Testis (tissue), 3 donors: ENCODE results near the gene MAOB. TPM values are rescaled to one million over a fixed set of nuclear protein-coding genes. Genes with fewer than 3 reads are reported as not detected.

ENCODE experiments used
- DNase-seq: peaks from one replicate; pipeline ENCODE4 v3.0.0-alpha.2; 2019
- H3K27ac ChIP-seq, 2 donors: fragments of 200-600 bp; sonication (generic); one replicate each; pipeline ENCODE4 v1.5.1; 2019
- H3K27me3 ChIP-seq: fragments of 200-600 bp; sonication (generic); one replicate; pipeline ENCODE4 v1.5.1; 2019
- H3K36me3 ChIP-seq: fragments of 200-600 bp; sonication (generic); one replicate; pipeline ENCODE4 v1.5.1; 2017; ENCODE audit warnings: low read depth; ENCODE audit errors: missing control alignments
- H3K4me1 ChIP-seq: fragments of 200-600 bp; sonication (generic); one replicate; pipeline ENCODE4 v1.5.1; 2019
- H3K4me3 ChIP-seq, 2 donors: fragments of 200-600 bp; sonication (generic); one replicate each; pipeline ENCODE4 v1.5.1; 2017 to 2019
- H3K9me3 ChIP-seq: fragments of 200-600 bp; sonication (generic); one replicate; pipeline ENCODE4 v1.5.1; 2017
- CTCF ChIP-seq, 3 experiments: fragments of 450-650 bp in 2 of 3; fragments of 200-600 bp in 1 of 3; sonication (generic) in 1 of 3; IDR thresholded peaks; one replicate each; pipeline ENCODE4 v1.5.1; 2016 to 2019; ENCODE audit warnings: antibody characterized with exemption in 3 of 3, mild to moderate bottlenecking in 2 of 3, moderate library complexity in 1 of 3
- POLR2A ChIP-seq: fragments of 450-650 bp; IDR thresholded peaks from one replicate; pipeline ENCODE4 v1.6.1; 2017; ENCODE audit warnings: antibody characterized with exemption, mild to moderate bottlenecking, moderate library complexity
- WGBS, 2 donors: methylation state at CpG; one replicate each; pipeline ENCODE4 v1.1.5; 2018; 5-methylcytosine and 5-hydroxymethylcytosine counted together
- intact Hi-C: fragments of 100-400 bp; cut with DNase I; formaldehyde crosslinking; loops from one replicate; pipeline ENCODE4 v1.15.1; 2023; ENCODE audit warnings: low total_unique reads
- polyA plus RNA-seq: library from polyadenylated mRNA; stranded (reverse); fragments of 350-450 nt; fragmentation: Illumina TruSeq; extraction: RNeasy Lipid Tissue Mini Kit (QIAGEN cat#74804); gene quantifications from one replicate; pipeline ENCODE4 v1.2.3, GENCODE V29; 2014; ENCODE audit warnings: low read depth, low replicate concordance; ENCODE audit not compliant: insufficient read depth
- total RNA-seq, 2 donors: library from RNA; depleted of rRNA; stranded (reverse); fragments of >200 nt; gene quantifications; one replicate each; pipeline ENCODE4 v1.2.3, GENCODE V29; 2016

Gene MAOB
- total and polyA plus RNA-seq, 3 donors from 2014 or later: 9.2 to 32.8 (median 12.8) TPM

- intact Hi-C loops: loop anchor here (5.0 kb wide), 1 partner anchor 196 kb away; no protein-coding TSS in a partner anchor
- WGBS, 2 donors: 86 to 89% methylated on average over 7 of the region's 7 CpGs
Observed at GRCh38 chrX:43758044-43758443, 124.2 kb downstream of the MAOB start.

DNA sequence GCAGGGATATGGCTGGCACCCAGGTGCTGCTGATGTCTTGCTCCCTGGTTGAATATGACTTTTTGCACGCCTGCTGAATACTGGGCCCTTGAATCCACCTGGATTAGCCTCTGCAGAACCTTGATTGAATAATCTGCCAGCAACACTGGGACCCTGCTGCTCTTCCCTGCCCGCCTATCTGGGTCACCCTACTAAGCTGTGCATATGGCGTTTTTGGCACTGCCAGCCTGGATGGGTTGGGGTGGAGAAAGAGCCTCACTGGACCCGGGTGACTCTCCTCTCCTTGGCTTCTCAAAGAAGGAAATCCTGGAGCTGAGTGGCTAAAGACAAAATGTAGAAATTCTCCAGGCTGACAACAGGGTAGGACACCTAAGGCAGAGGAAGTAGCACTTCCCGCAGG, 126.2 kb downstream of the MAOB start:
- TF ChIP-seq POLR2A (no peak), CTCF (IDR thresholded peaks at IDR 0.05) (no peak)
- intact Hi-C loops: loop anchor here (5.0 kb wide), 1 partner anchor 194 kb away; no protein-coding TSS in a partner anchor
- Histone ChIP-seq H3K27ac (no peak overlapping the region), H3K4me1 (no peaks in the 10 kb centered on the region), H3K36me3 (no peaks in the 10 kb centered on the region), H3K27me3 (no peaks in the 10 kb centered on the region), H3K9me3 (no peaks in the 10 kb centered on the region), H3K4me3 (no peak overlapping the region)
- 95 to 100% methylated on average over 4 to 5 of the region's 5 CpGs for WGBS, 2 donors
- DNase-seq: no peak

More at GRCh38 chrX:43758044-43758443, 124.2 kb downstream of the MAOB start:
- Histone ChIP-seq H3K4me1 (no peaks in the 10 kb centered on the region), H3K27ac (no peak overlapping the region), H3K36me3 (no peaks in the 10 kb centered on the region), H3K27me3 (no peaks in the 10 kb centered on the region), H3K9me3 (no peaks in the 10 kb centered on the region), H3K4me3 (no peak overlapping the region)
- no peak for DNase-seq
- TF ChIP-seq CTCF (IDR thresholded peaks at IDR 0.05): no peak
- no peak for TF ChIP-seq POLR2A

GRCh38 chrX:43753637-43754036, 128.6 kb downstream of the MAOB start:
- no peaks in the 10 kb centered on the region for H3K36me3 ChIP-seq
- H3K4me1 ChIP-seq: no peaks in the 10 kb centered on the region
- no peak overlapping the region for H3K4me3 ChIP-seq
- intact Hi-C loops: no loop called here
- 76 to 81% methylated on average over 3 of the region's 3 CpGs for WGBS, 2 donors
- DNase-seq: no peak
- H3K27ac ChIP-seq: no peak overlapping the region
- no peak for TF ChIP-seq POLR2A
- TF ChIP-seq CTCF (IDR thresholded peaks at IDR 0.05): no peak
- H3K9me3 ChIP-seq: no peaks in the 10 kb centered on the region
- no peaks in the 10 kb centered on the region for H3K27me3 ChIP-seq

- no peaks in the 10 kb centered on the region for H3K4me1 ChIP-seq
- H3K27ac ChIP-seq: no peak overlapping the region
- H3K27me3 ChIP-seq: no peaks in the 10 kb centered on the region
- H3K4me3 ChIP-seq: no peak overlapping the region
- no peaks in the 10 kb centered on the region for H3K9me3 ChIP-seq
- intact Hi-C loops: no loop called here
- peak; percentile 50 for DNase-seq
- no peaks in the 10 kb centered on the region for H3K36me3 ChIP-seq
- TF ChIP-seq CTCF (IDR thresholded peaks at IDR 0.05): peak; percentile 34 to 44 (median 40)
- TF ChIP-seq POLR2A: no peak
- 22 to 27% methylated on average over 2 to 6 of the region's 6 CpGs for WGBS, 2 donors
Observed at GRCh38 chrX:43750248-43750676, 132.0 kb downstream of the MAOB start.

- intact Hi-C loops: no loop called here
- no peaks in the 10 kb centered on the region for H3K9me3 ChIP-seq
- H3K36me3 ChIP-seq: no peaks in the 10 kb centered on the region
- no peak for DNase-seq
- no peak overlapping the region for H3K4me3 ChIP-seq
- H3K27ac ChIP-seq: no peak overlapping the region
- WGBS, 2 donors: 63 to 65% methylated on average over 2 of the region's 2 CpGs
- no peak for TF ChIP-seq CTCF (IDR thresholded peaks at IDR 0.05)
- TF ChIP-seq POLR2A: no peak
- no peaks in the 10 kb centered on the region for H3K4me1 ChIP-seq
- no peaks in the 10 kb centered on the region for H3K27me3 ChIP-seq
Observed at GRCh38 chrX:43747476-43747875, 134.8 kb downstream of the MAOB start.
